ENCODE data around the gene POTEI. TPM values are rescaled to one million over a fixed set of nuclear protein-coding genes. Genes with fewer than 3 reads are reported as not detected.
"Not testable (repeated sequence)": the region's sequence is repeated elsewhere in the genome, so short reads cannot be mapped to it uniquely, and the experiment has no call there.

POTEI gene
- total RNA-seq (2021) (not detected in 2 replicates), Bru-seq, nascent RNA (not detected), BruChase-seq, experiment 1, labeled RNA remaining after a 2-hour chase (not detected), BruChase-seq, experiment 2, labeled RNA remaining after a 6-hour chase (not detected)
- long read RNA-seq, result 0 reads

- H4K20me1 ChIP-seq (ENCODE audit: insufficient read depth); H3F3A ChIP-seq (ENCODE audit: insufficient read depth, low read depth); H2AFZ ChIP-seq; H3K79me2 ChIP-seq (ENCODE audit: low read depth); H3K4me3 ChIP-seq; BruUV-seq (replicated peaks); H3K9me2 ChIP-seq (ENCODE audit: insufficient read depth); CTCF ChIA-PET; DNase-seq; H3K9me3 ChIP-seq (ENCODE audit: insufficient read depth, low read depth); H3K36me3 ChIP-seq (ENCODE audit: low read depth); H3K4me2 ChIP-seq; POLR2A ChIA-PET (ENCODE audit: unreplicated experiment); H3K27me3 ChIP-seq (ENCODE audit: insufficient read depth, low read depth); intact Hi-C loops (cut with micrococcal nuclease; ENCODE audit: unreplicated experiment); H3K27ac ChIP-seq; H3K4me1 ChIP-seq (replicated peaks; ENCODE audit: insufficient read depth): not testable (repeated sequence)
Observed at GRCh38 chr2:130509228-130509627, at the start of gene POTEI. Gene POTEI, minus strand, starts transcription at chr2:130509328. Its CDS starts 93 bp downstream, at chr2:130509235.

DNA sequence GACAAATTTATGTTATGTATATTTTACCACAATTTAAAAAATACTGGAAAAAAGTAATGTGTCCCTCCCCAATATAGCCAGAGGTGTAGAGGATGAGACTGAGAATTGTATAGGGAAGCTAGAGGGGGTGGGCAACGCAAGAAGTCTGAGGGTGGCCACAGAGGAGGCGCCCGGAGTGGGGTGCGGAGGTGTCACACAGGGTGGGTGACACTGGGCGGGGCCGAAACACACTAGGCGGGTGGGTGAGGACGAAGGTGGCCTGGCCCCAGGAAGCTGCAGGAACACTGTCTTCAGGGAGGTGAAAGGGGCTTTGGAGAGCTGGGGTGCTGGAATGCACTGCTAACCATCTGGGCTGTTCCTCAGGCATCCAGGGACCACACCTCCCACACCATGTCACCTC is 47.3 kb upstream of the POTEI start:
- H4K20me1 ChIP-seq (ENCODE audit: insufficient read depth); H3K4me2 ChIP-seq; H2AFZ ChIP-seq; H3K4me1 ChIP-seq (replicated peaks; ENCODE audit: insufficient read depth); H3K79me2 ChIP-seq (ENCODE audit: low read depth); H3K9me2 ChIP-seq (ENCODE audit: insufficient read depth); POLR2A ChIA-PET (ENCODE audit: unreplicated experiment); CTCF ChIA-PET; H3K27me3 ChIP-seq (ENCODE audit: insufficient read depth, low read depth); H3F3A ChIP-seq (ENCODE audit: insufficient read depth, low read depth); H3K9me3 ChIP-seq (ENCODE audit: insufficient read depth, low read depth); BruUV-seq (replicated peaks); H3K27ac ChIP-seq; H3K4me3 ChIP-seq; H3K36me3 ChIP-seq (ENCODE audit: low read depth); intact Hi-C loops (cut with micrococcal nuclease; ENCODE audit: unreplicated experiment); DNase-seq: not testable (repeated sequence)

DNA sequence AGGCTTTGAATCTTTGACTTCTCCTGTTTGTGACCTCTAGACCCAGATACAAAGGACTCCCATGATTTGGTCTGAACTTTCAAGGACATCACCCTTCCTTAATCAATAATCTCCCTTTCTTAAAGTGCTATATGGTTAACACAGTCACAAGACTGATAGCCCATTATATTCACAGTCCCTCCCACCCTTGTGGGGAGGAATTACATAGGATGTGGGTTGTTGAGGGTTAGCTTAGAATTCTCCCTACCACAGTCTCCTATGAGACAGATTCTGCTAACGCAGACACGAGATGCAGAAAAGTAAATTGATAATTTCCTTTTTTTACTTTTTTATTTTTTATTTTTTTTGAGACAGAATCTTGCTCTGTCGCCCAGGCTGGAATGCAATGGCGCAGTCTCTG is 45.0 kb upstream of the POTEI start:
- H3K9me3 ChIP-seq (ENCODE audit: insufficient read depth, low read depth); POLR2A ChIA-PET (ENCODE audit: unreplicated experiment); H3K27ac ChIP-seq; H3K9me2 ChIP-seq (ENCODE audit: insufficient read depth); CTCF ChIA-PET; H3K4me2 ChIP-seq; H3K79me2 ChIP-seq (ENCODE audit: low read depth); H3K27me3 ChIP-seq (ENCODE audit: insufficient read depth, low read depth); H3F3A ChIP-seq (ENCODE audit: insufficient read depth, low read depth); BruUV-seq (replicated peaks); H2AFZ ChIP-seq; intact Hi-C loops (cut with micrococcal nuclease; ENCODE audit: unreplicated experiment); DNase-seq; H3K36me3 ChIP-seq (ENCODE audit: low read depth); H4K20me1 ChIP-seq (ENCODE audit: insufficient read depth); H3K4me1 ChIP-seq (replicated peaks; ENCODE audit: insufficient read depth); H3K4me3 ChIP-seq: not testable (repeated sequence)

- BruUV-seq (replicated peaks); H2AFZ ChIP-seq; intact Hi-C loops (cut with micrococcal nuclease; ENCODE audit: unreplicated experiment); H3K36me3 ChIP-seq (ENCODE audit: low read depth); H3K27me3 ChIP-seq (ENCODE audit: insufficient read depth, low read depth); H3K9me2 ChIP-seq (ENCODE audit: insufficient read depth); H3K79me2 ChIP-seq (ENCODE audit: low read depth); POLR2A ChIA-PET (ENCODE audit: unreplicated experiment); DNase-seq; H4K20me1 ChIP-seq (ENCODE audit: insufficient read depth); H3K9me3 ChIP-seq (ENCODE audit: insufficient read depth, low read depth); H3K4me1 ChIP-seq (replicated peaks; ENCODE audit: insufficient read depth); CTCF ChIA-PET; H3K4me3 ChIP-seq; H3K4me2 ChIP-seq; H3F3A ChIP-seq (ENCODE audit: insufficient read depth, low read depth); H3K27ac ChIP-seq: not testable (repeated sequence)
Observed at GRCh38 chr2:130549475-130549874, 40.3 kb upstream of the POTEI start.

DNA sequence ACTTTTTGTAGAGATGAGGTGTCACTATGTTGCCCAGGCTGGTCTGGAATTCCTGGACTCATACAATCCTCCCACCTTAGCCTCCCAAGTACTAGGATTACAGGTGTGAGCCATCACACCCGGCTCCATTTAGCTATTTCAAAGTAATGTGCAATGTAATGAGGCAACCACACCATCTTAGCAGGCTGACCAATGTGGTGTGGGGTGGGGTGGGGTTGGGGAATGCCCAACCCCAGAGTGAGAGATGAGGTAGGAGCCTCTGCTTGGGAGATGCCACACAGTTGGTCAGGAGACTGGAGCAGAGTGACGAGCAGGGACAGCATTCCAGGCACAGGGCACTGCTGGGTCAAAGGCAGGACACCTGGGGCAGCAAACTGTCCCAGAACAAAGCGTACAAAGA is 39.3 kb upstream of the POTEI start:
- H3K27me3 ChIP-seq (ENCODE audit: insufficient read depth, low read depth); DNase-seq; POLR2A ChIA-PET (ENCODE audit: unreplicated experiment); H3K79me2 ChIP-seq (ENCODE audit: low read depth); H2AFZ ChIP-seq; H3K4me3 ChIP-seq; H3K9me3 ChIP-seq (ENCODE audit: insufficient read depth, low read depth); H3K4me1 ChIP-seq (replicated peaks; ENCODE audit: insufficient read depth); CTCF ChIA-PET; H3K4me2 ChIP-seq; H3K27ac ChIP-seq; H3F3A ChIP-seq (ENCODE audit: insufficient read depth, low read depth); intact Hi-C loops (cut with micrococcal nuclease; ENCODE audit: unreplicated experiment); H4K20me1 ChIP-seq (ENCODE audit: insufficient read depth); H3K9me2 ChIP-seq (ENCODE audit: insufficient read depth); BruUV-seq (replicated peaks); H3K36me3 ChIP-seq (ENCODE audit: low read depth): not testable (repeated sequence)

DNA sequence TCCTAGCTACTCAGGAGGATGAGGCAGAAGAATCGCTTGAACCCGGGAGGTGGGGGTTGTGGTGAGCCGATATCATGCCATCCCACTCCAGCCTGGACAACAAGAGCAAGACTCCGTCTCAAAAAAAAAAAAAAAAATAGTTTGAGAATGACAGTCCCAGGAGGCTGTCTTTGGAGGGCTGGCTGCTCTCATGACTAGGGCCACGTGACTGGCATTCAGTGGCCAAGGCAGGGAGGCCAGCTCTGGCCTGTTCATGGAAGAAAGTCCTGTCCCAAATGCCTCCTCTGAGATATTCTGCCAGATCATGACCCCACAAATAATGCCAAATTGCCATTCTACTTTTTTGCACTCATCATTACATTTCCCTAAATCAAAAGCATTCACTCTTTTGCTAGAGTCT is 35.9 kb upstream of the POTEI start:
- intact Hi-C loops (cut with micrococcal nuclease; ENCODE audit: unreplicated experiment); H3K36me3 ChIP-seq (ENCODE audit: low read depth); H3K9me2 ChIP-seq (ENCODE audit: insufficient read depth); H3K4me2 ChIP-seq; H3F3A ChIP-seq (ENCODE audit: insufficient read depth, low read depth); BruUV-seq (replicated peaks); H2AFZ ChIP-seq; DNase-seq; CTCF ChIA-PET; H3K4me1 ChIP-seq (replicated peaks; ENCODE audit: insufficient read depth); H3K9me3 ChIP-seq (ENCODE audit: insufficient read depth, low read depth); H3K27ac ChIP-seq; H3K4me3 ChIP-seq; H3K27me3 ChIP-seq (ENCODE audit: insufficient read depth, low read depth); H4K20me1 ChIP-seq (ENCODE audit: insufficient read depth); POLR2A ChIA-PET (ENCODE audit: unreplicated experiment); H3K79me2 ChIP-seq (ENCODE audit: low read depth): not testable (repeated sequence)

DNA sequence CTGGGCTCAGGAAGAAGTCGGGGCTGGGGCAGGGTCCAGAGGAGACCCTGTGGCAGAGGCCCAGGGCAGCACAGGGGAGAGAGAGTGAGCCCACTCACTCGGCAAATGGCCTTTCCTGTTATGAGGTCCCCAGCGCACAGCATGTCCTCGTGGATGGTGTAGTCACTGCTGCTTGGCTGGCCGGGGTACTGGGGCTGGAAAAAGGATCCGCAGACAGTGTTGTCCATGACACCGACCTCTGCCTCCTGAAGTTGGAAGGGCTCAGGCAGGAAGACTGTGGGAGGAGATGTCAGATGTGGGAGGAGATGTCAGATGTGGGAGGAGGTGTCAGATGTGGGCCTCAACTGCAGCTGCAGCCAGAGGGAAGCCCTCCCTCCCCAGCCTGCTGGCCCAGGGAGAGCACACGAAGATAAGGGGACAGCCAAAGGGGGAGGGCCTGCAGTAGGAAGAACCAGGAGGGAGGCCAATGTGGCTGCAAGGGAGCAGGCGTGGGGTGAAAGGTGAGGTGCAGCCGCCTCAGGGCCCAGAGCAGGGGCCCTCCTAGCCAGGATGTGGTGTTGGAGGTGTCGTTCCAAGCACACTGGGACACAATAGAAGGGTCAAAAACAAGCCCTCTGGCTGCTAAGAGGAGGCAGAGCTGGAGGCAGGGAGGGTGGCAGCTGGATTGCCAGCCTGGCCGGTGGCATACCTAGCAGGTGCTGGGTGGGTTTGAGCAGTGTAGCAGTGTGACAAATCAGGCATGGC is 34.8 kb upstream of the POTEI start:
- DNase-seq; H3K4me3 ChIP-seq; H3K27me3 ChIP-seq (ENCODE audit: insufficient read depth, low read depth); BruUV-seq (replicated peaks); H2AFZ ChIP-seq; H3K4me2 ChIP-seq; H3K9me3 ChIP-seq (ENCODE audit: insufficient read depth, low read depth); H3F3A ChIP-seq (ENCODE audit: insufficient read depth, low read depth); H3K27ac ChIP-seq; intact Hi-C loops (cut with micrococcal nuclease; ENCODE audit: unreplicated experiment); CTCF ChIA-PET; POLR2A ChIA-PET (ENCODE audit: unreplicated experiment); H3K79me2 ChIP-seq (ENCODE audit: low read depth); H4K20me1 ChIP-seq (ENCODE audit: insufficient read depth); H3K4me1 ChIP-seq (replicated peaks; ENCODE audit: insufficient read depth); H3K9me2 ChIP-seq (ENCODE audit: insufficient read depth); H3K36me3 ChIP-seq (ENCODE audit: low read depth): not testable (repeated sequence)

Measured in PC-9 (cell line).